Hematopoietic multipotent progenitor cell treated with erythropoietin and hydrocortisone succinate and interleukin-3 and kit ligand, for 4 days (in vitro differentiated cells): ENCODE results near the gene AP2A1.
"Not testable (repeated sequence)": the region's sequence is repeated elsewhere in the genome, so short reads cannot be mapped to it uniquely, and the experiment has no call there.

Source experiments
- DNase-seq: peaks from one replicate; pipeline ENCODE4 v3.0.0-alpha.2; 2015

AP2A1 gene

GRCh38 chr19:49766930-49767299 is at the start of gene AP2A1:
AP2A1 (plus strand) TSS chr19:49767001; CDS start chr19:49767134, 133 bp downstream.
- DNase-seq = no peak

- peak; percentile 10 for DNase-seq
These were observed 48.3 kb upstream of the AP2A1 start for GRCh38 chr19:49718511-49718910.

- DNase-seq = no peak
These were observed 47.8 kb upstream of the AP2A1 start for GRCh38 chr19:49718991-49719390.

GRCh38 chr19:49719420-49719819 is 47.4 kb upstream of the AP2A1 start:
- DNase-seq = not testable (repeated sequence)

- DNase-seq = no peak
These were observed 39.4 kb upstream of the AP2A1 start for GRCh38 chr19:49727217-49728030.

- DNase-seq = peak; percentile 65
These were observed 36.6 kb upstream of the AP2A1 start for GRCh38 chr19:49730166-49730565.

GRCh38 chr19:49738268-49738667 is 28.5 kb upstream of the AP2A1 start:
- no peak for DNase-seq

- no peak for DNase-seq
These were observed 27.7 kb upstream of the AP2A1 start for GRCh38 chr19:49739098-49739497.

- DNase-seq = no peak
These were observed 26.9 kb upstream of the AP2A1 start for GRCh38 chr19:49739933-49740332.

- DNase-seq = peak; percentile 35
These were observed 25.5 kb upstream of the AP2A1 start for GRCh38 chr19:49741210-49741844.

GRCh38 chr19:49744946-49745381 is 21.8 kb upstream of the AP2A1 start:
- no peak for DNase-seq

- peak; percentile 91 for DNase-seq
These were observed 20.4 kb upstream of the AP2A1 start for GRCh38 chr19:49746206-49746958.

GRCh38 chr19:49749055-49749716 is 17.6 kb upstream of the AP2A1 start:
- peak; percentile 38 for DNase-seq

- DNase-seq = no peak
These were observed 17.0 kb upstream of the AP2A1 start for GRCh38 chr19:49749771-49750170.

- DNase-seq = no peak
These were observed 14.1 kb upstream of the AP2A1 start for GRCh38 chr19:49752701-49753100.

- DNase-seq = no peak
These were observed 10.8 kb upstream of the AP2A1 start for GRCh38 chr19:49755956-49756355.

GRCh38 chr19:49758292-49758691 is 8.5 kb upstream of the AP2A1 start:
- no peak for DNase-seq

- no peak for DNase-seq
These were observed 5.6 kb upstream of the AP2A1 start for GRCh38 chr19:49761249-49761624.

- peak; percentile 70 for DNase-seq
These were observed 5.0 kb upstream of the AP2A1 start for GRCh38 chr19:49761625-49762311.

- DNase-seq = no peak
These were observed 3.6 kb upstream of the AP2A1 start, which contains the start of gene TSKS for GRCh38 chr19:49763230-49763629. TSKS (minus strand) TSS chr19:49763306; CDS start chr19:49763247, 59 bp downstream.

- DNase-seq = no peak
These were observed 2.5 kb upstream of the AP2A1 start for GRCh38 chr19:49764341-49764740.
